OCI-LY1 (cell line): ENCODE data around the gene GLRA3.

Experiments
- H2AFZ ChIP-seq: fragments of 200-600 bp; sonication (generic), shearing (Covaris generic); 2 replicates; pipeline ENCODE4 v1.6.0; 2014; ENCODE audit warnings: antibody characterized with exemption, mild to moderate bottlenecking, low read length
- H3F3A ChIP-seq: fragments of 200-600 bp; sonication (generic), shearing (Covaris generic); 2 replicates; pipeline ENCODE4 v1.6.0; 2014; ENCODE audit warnings: mild to moderate bottlenecking, antibody characterized with exemption, low read length, moderate library complexity; ENCODE audit not compliant: insufficient read depth
- H3K27ac ChIP-seq: fragments of 200-600 bp; sonication (generic); 2 replicates; pipeline ENCODE4 v1.5.1; 2014; ENCODE audit warnings: low read length, mixed run types, mild to moderate bottlenecking, low read depth; ENCODE audit not compliant: poor library complexity, severe bottlenecking
- H3K27me3 ChIP-seq: fragments of 200-600 bp; sonication (generic); 2 replicates; pipeline ENCODE4 v1.6.0; 2014; ENCODE audit warnings: antibody characterized with exemption, mild to moderate bottlenecking, low read length, moderate library complexity; ENCODE audit not compliant: insufficient read depth
- H3K36me3 ChIP-seq: fragments of 200-600 bp; sonication (generic); 2 replicates; pipeline ENCODE4 v1.6.1; 2014; ENCODE audit warnings: mild to moderate bottlenecking, antibody characterized with exemption, low read length, moderate library complexity, mixed read lengths; ENCODE audit not compliant: insufficient read depth
- H3K4me1 ChIP-seq: fragments of 200-600 bp; sonication (generic); 2 replicates; pipeline ENCODE4 v1.5.1; 2014; ENCODE audit warnings: mild to moderate bottlenecking, low read length, moderate library complexity; ENCODE audit not compliant: insufficient read depth, severe bottlenecking
- H3K4me2 ChIP-seq: fragments of 200-600 bp; sonication (generic), shearing (Covaris generic); 2 replicates; pipeline ENCODE4 v1.6.1; 2014; ENCODE audit warnings: low read length
- H3K4me3 ChIP-seq: fragments of 200-600 bp; sonication (generic); 2 replicates; pipeline ENCODE4 v1.5.1; 2014; ENCODE audit warnings: low read length, low read depth, mild to moderate bottlenecking, mixed read lengths; ENCODE audit not compliant: poor library complexity, severe bottlenecking
- H3K79me2 ChIP-seq: fragments of 200-600 bp; shearing (Covaris generic); 2 replicates; pipeline ENCODE4 v1.6.1; 2016; ENCODE audit warnings: mixed run types, low read length, mixed read lengths; ENCODE audit not compliant: insufficient read depth
- H3K9ac ChIP-seq: fragments of 200-600 bp; sonication (generic), shearing (Covaris generic); 2 replicates; pipeline ENCODE4 v1.6.1; 2014; ENCODE audit warnings: mild to moderate bottlenecking, low read length, mixed read lengths
- H3K9me2 ChIP-seq: fragments of 200-600 bp; sonication (generic), shearing (Covaris generic); 2 replicates; pipeline ENCODE4 v1.6.1; 2014; ENCODE audit warnings: low read depth, mild to moderate bottlenecking, low read length, mixed read lengths
- H3K9me3 ChIP-seq: fragments of 200-600 bp; shearing (Covaris generic); 2 replicates; pipeline ENCODE4 v1.6.1; 2014; ENCODE audit warnings: low read length, mixed read lengths
- H4K20me1 ChIP-seq: fragments of 200-600 bp; sonication (generic), shearing (Covaris generic); 2 replicates; pipeline ENCODE4 v1.6.0; 2016; ENCODE audit warnings: mild to moderate bottlenecking, low read length; ENCODE audit not compliant: insufficient read depth
- EZH2 ChIP-seq: fragments of 200-600 bp; sonication (generic), shearing (Covaris generic); IDR thresholded peaks from 2 replicates; pipeline ENCODE4 v1.8.0; 2017; ENCODE audit warnings: borderline replicate concordance, mixed run types, mild to moderate bottlenecking, antibody characterized with exemption, low read length, moderate library complexity, mixed read lengths
- TF ChIP-seq, protein P1 (sequence below): fragments of 200-600 bp; sonication (generic), shearing (Covaris generic); IDR thresholded peaks from 2 replicates; pipeline ENCODE4 v1.5.1; 2017; ENCODE audit warnings: mild to moderate bottlenecking, antibody characterized with exemption, low read length, moderate library complexity, mixed read lengths

Gene GLRA3

DNA sequence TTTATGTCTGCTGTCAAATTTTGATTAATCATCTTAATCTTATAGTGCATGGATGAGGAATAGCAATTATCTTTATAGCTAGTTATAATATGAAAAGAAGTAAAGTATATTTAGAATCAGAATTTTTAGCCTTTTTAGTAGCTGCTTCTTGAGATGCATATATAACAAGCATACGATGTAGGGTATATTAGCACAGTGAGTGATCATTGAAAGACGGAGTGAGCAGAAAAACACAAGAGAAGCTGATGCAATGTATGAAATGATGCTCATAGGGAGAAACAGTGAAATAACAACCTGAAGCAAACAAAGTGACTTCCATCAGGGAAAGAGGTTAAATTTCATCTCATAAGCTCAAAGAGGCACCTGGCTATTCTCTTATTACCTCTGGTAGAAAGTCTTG lies 77.0 kb downstream of the GLRA3 start:
- no peak overlapping the region for H3K4me3 ChIP-seq
- H3K27ac ChIP-seq, result no peak overlapping the region
- H3K27me3 ChIP-seq, result no peaks in the 10 kb centered on the region
- no peaks in the 10 kb centered on the region for H3F3A ChIP-seq
- no peaks in the 10 kb centered on the region for H3K79me2 ChIP-seq
- no peaks in the 10 kb centered on the region for H3K9me2 ChIP-seq
- peaks cover 2% of the 10 kb centered on the region; the same call in 1 of the 2 replicates for H3K9me3 ChIP-seq
- no peaks in the 10 kb centered on the region for H4K20me1 ChIP-seq
- TF ChIP-seq, protein P1, sequence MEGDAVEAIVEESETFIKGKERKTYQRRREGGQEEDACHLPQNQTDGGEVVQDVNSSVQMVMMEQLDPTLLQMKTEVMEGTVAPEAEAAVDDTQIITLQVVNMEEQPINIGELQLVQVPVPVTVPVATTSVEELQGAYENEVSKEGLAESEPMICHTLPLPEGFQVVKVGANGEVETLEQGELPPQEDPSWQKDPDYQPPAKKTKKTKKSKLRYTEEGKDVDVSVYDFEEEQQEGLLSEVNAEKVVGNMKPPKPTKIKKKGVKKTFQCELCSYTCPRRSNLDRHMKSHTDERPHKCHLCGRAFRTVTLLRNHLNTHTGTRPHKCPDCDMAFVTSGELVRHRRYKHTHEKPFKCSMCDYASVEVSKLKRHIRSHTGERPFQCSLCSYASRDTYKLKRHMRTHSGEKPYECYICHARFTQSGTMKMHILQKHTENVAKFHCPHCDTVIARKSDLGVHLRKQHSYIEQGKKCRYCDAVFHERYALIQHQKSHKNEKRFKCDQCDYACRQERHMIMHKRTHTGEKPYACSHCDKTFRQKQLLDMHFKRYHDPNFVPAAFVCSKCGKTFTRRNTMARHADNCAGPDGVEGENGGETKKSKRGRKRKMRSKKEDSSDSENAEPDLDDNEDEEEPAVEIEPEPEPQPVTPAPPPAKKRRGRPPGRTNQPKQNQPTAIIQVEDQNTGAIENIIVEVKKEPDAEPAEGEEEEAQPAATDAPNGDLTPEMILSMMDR, result no peak
- no peak for TF ChIP-seq EZH2
- no peak overlapping the region for H3K9ac ChIP-seq
- no peaks in the 10 kb centered on the region for H3K4me1 ChIP-seq
- no peak overlapping the region for H2AFZ ChIP-seq
- H3K4me2 ChIP-seq, result no peak overlapping the region
- no peaks in the 10 kb centered on the region for H3K36me3 ChIP-seq

DNA sequence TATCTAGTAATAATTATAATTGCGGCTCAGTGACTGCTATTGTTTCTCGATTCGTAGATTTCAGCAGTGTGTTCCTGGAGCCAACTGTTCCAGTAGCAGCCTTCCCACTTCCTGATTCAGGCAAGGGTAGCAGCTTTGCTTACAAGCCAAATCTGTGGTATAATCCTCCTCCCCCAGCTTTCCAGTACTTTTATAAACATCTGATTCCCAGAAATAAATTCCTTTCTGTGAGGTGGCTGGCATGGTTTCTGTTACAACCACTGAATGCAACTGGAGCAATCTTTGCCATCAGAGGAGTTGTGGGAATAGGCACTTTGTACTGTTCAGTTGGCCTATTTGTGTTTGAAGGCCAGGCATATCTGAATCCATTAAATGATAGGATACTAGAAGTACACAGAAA lies 80.0 kb downstream of the GLRA3 start:
- Histone ChIP-seq H3K36me3 (no peaks in the 10 kb centered on the region), H3K4me3 (no peak overlapping the region), H3K79me2 (no peaks in the 10 kb centered on the region), H3K4me1 (no peaks in the 10 kb centered on the region), H3K4me2 (no peak overlapping the region), H4K20me1 (no peaks in the 10 kb centered on the region), H3F3A (no peaks in the 10 kb centered on the region), H3K27me3 (no peaks in the 10 kb centered on the region), H3K9me2 (no peaks in the 10 kb centered on the region), H3K9ac (no peak overlapping the region), H3K27ac (no peak overlapping the region), H3K9me3 (peaks cover 23% of the 10 kb centered on the region), H2AFZ (no peak overlapping the region)
- TF ChIP-seq, protein P1, result no peak
- no peak for TF ChIP-seq EZH2

DNA sequence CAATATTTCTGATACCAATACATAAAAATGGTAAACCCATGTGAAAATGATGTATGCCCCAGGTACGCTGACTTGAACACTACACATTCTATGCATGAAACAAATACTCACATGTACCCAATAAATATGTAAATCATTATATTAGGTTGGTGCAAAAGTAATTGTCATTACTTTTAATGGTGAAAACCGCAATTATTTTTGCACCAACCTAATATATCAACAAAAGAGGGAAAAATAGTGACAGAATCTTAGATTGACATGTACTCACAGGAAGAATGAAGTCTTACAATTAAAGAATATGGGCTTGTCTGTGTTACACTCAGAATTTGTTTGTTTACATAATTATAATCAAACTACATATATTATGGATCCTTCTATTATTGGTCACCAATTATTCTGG lies 82.3 kb downstream of the GLRA3 start:
- H3K9ac ChIP-seq, result no peak overlapping the region
- no peak overlapping the region for H2AFZ ChIP-seq
- H4K20me1 ChIP-seq, result no peaks in the 10 kb centered on the region
- no peaks in the 10 kb centered on the region for H3K27me3 ChIP-seq
- H3K79me2 ChIP-seq, result no peaks in the 10 kb centered on the region
- H3K4me2 ChIP-seq, result no peak overlapping the region
- H3K4me1 ChIP-seq, result no peaks in the 10 kb centered on the region
- H3K4me3 ChIP-seq, result no peak overlapping the region
- H3K36me3 ChIP-seq, result no peaks in the 10 kb centered on the region
- no peaks in the 10 kb centered on the region for H3K9me2 ChIP-seq
- TF ChIP-seq, protein P1, result no peak
- TF ChIP-seq EZH2, result no peak
- peaks cover 23% of the 10 kb centered on the region for H3K9me3 ChIP-seq
- no peaks in the 10 kb centered on the region for H3F3A ChIP-seq
- no peak overlapping the region for H3K27ac ChIP-seq
